Fibroblast of lung (primary cell): ENCODE data around the gene ZNF853. TPM values are rescaled to one million over a fixed set of nuclear protein-coding genes. Genes with fewer than 3 reads are reported as not detected.
"Not testable (repeated sequence)": the region's sequence is repeated elsewhere in the genome, so short reads cannot be mapped to it uniquely, and the experiment has no call there.

Experiments used
- DNase-seq, 2 donors: peaks; one replicate each; pipeline versions ENCODE4 v3.0.0 to v3.0.0-alpha.2; 2010; ENCODE audit warnings: low read depth in 2 of 2
- H2AFZ ChIP-seq: 2 replicates; pipeline ENCODE4 v1.5.1; 2012; ENCODE audit warnings: low read length, control low read depth, inconsistent platforms
- H3K27ac ChIP-seq: 2 replicates; pipeline ENCODE4 v1.5.1; 2011; ENCODE audit warnings: low read length, control low read depth; ENCODE audit not compliant: insufficient read depth
- H3K27me3 ChIP-seq: 2 replicates; pipeline ENCODE4 v1.5.1; 2011; ENCODE audit warnings: mild to moderate bottlenecking, low read length; ENCODE audit not compliant: control insufficient read depth, insufficient read depth
- H3K36me3 ChIP-seq: 2 replicates; pipeline ENCODE4 v1.5.1; 2011; ENCODE audit warnings: low read length; ENCODE audit not compliant: control insufficient read depth, insufficient read depth
- H3K4me1 ChIP-seq: 2 replicates; pipeline ENCODE4 v1.5.1; 2011; ENCODE audit warnings: low read length; ENCODE audit not compliant: control insufficient read depth, insufficient read depth; ENCODE audit errors: extremely low read depth
- H3K4me2 ChIP-seq: 2 replicates; pipeline ENCODE4 v1.5.1; 2011; ENCODE audit warnings: low read length, control low read depth; ENCODE audit not compliant: insufficient read depth; ENCODE audit errors: extremely low read depth
- H3K4me3 ChIP-seq, 4 experiments: fragments of 200-600 bp in 1 of 4; sonication (generic) in 1 of 4; replicated peaks in 1 of 4; 2 replicates each; pipeline ENCODE4 v1.5.1; 2011 to 2016; ENCODE audit warnings: low read length in 4 of 4, low read depth in 3 of 4, mild to moderate bottlenecking in 3 of 4, control low read depth in 2 of 4, inconsistent platforms in 1 of 4, mixed read lengths in 1 of 4; ENCODE audit not compliant: insufficient read depth in 1 of 4; ENCODE audit errors: control extremely low read depth in 1 of 4
- H3K79me2 ChIP-seq: 2 replicates; pipeline ENCODE4 v1.5.1; 2012; ENCODE audit warnings: mild to moderate bottlenecking, low read length, inconsistent platforms; ENCODE audit not compliant: control insufficient read depth, insufficient read depth
- H3K9ac ChIP-seq: 2 replicates; pipeline ENCODE4 v1.5.1; 2011; ENCODE audit warnings: mild to moderate bottlenecking, low read length, control low read depth; ENCODE audit not compliant: insufficient read depth
- H3K9me3 ChIP-seq: 2 replicates; pipeline ENCODE4 v1.5.1; 2012; ENCODE audit warnings: low read depth, low read length; ENCODE audit not compliant: control insufficient read depth, insufficient read depth
- H4K20me1 ChIP-seq: 2 replicates; pipeline ENCODE4 v1.5.1; 2011; ENCODE audit warnings: low read length; ENCODE audit not compliant: control insufficient read depth, insufficient read depth; ENCODE audit errors: extremely low read depth
- EZH2 ChIP-seq: IDR thresholded peaks from 2 replicates; pipeline ENCODE4 v1.5.1; 2012; ENCODE audit warnings: low read length, control low read depth, mild to moderate bottlenecking; ENCODE audit errors: missing control alignments
- polyA plus RNA-seq, 2 donors: library from polyadenylated mRNA; depleted of rRNA in 1 of 2; stranded (reverse) in 1 of 2; unstranded in 1 of 2; fragments of >200 nt; gene quantifications; 2 replicates each; pipeline ENCODE4 v1.2.1, GENCODE V29; 2011 to 2012; ENCODE audit warnings: missing spikeins in 1 of 2
- total RNA-seq: library from RNA; depleted of rRNA; stranded (reverse); fragments of >200 nt; gene quantifications from 2 replicates; pipeline ENCODE4 v1.2.1, GENCODE V29; 2014
- TF ChIP-seq, protein P1 (sequence below), 2 donors: IDR thresholded peaks in 1 of 2; conservative IDR thresholded peaks in 1 of 2; 1 replicate in 1 of 2; 2 replicates in 1 of 2; pipeline ENCODE4 v1.5.1; 2011 to 2012; ENCODE audit warnings: low read length in 2 of 2, control low read depth in 1 of 2, inconsistent platforms in 1 of 2, low read depth in 1 of 2, mild to moderate bottlenecking in 1 of 2

ZNF853 gene
- total and polyA plus RNA-seq, 2 donors (not counting 1 experiment from before 2014, with no cell fraction given), result 0.05 to 0.66 TPM

- peak within 1 kb of the TSS; percentile 73 for H2AFZ ChIP-seq
- H3K27ac ChIP-seq, result peak within 1 kb of the TSS; percentile 93
- no peaks in the 10 kb centered on the region for H3K4me1 ChIP-seq
- H4K20me1 ChIP-seq, result no peaks in the 10 kb centered on the region
- peak within 1 kb of the TSS; percentile 90 for H3K9ac ChIP-seq
- peak within 1 kb of the TSS; percentile 77 for H3K4me2 ChIP-seq
- H3K27me3 ChIP-seq, result no peaks in the 10 kb centered on the region
- H3K4me3 ChIP-seq, result peak within 1 kb of the TSS; percentile 70 to 87 (median 80)
- no peaks in the 10 kb centered on the region for H3K9me3 ChIP-seq
- H3K36me3 ChIP-seq, result no peaks in the 10 kb centered on the region
- DNase-seq, result peak; percentile 85 to 89
- no peaks in the 10 kb centered on the region for H3K79me2 ChIP-seq
- no peak for TF ChIP-seq EZH2
- TF ChIP-seq, protein P1, sequence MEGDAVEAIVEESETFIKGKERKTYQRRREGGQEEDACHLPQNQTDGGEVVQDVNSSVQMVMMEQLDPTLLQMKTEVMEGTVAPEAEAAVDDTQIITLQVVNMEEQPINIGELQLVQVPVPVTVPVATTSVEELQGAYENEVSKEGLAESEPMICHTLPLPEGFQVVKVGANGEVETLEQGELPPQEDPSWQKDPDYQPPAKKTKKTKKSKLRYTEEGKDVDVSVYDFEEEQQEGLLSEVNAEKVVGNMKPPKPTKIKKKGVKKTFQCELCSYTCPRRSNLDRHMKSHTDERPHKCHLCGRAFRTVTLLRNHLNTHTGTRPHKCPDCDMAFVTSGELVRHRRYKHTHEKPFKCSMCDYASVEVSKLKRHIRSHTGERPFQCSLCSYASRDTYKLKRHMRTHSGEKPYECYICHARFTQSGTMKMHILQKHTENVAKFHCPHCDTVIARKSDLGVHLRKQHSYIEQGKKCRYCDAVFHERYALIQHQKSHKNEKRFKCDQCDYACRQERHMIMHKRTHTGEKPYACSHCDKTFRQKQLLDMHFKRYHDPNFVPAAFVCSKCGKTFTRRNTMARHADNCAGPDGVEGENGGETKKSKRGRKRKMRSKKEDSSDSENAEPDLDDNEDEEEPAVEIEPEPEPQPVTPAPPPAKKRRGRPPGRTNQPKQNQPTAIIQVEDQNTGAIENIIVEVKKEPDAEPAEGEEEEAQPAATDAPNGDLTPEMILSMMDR (conservative IDR thresholded peaks at IDR 0.05 in 1 of 2, IDR thresholded peaks at IDR 0.05 in 1 of 2; ENCODE audit: low read depth in 1 of 2, low read length in 2 of 2), result no peak
These were observed 37.9 kb upstream of the ZNF853 start, which contains the start of gene ZDHHC4 for GRCh38 chr7:6577369-6578113. Gene ZDHHC4 (plus strand): TSS chr7:6577454. CDS start chr7:6580562, 3,108 bp downstream.

- DNase-seq, result peak in 1 of 2 donors; percentile 7
- H4K20me1 ChIP-seq, result no peaks in the 10 kb centered on the region
- H3K36me3 ChIP-seq, result peaks cover 7% of the 10 kb centered on the region
- peak overlapping the region in 3 of 4 experiments; percentile 79 to 87 (median 82) for H3K4me3 ChIP-seq
- H3K27me3 ChIP-seq, result no peaks in the 10 kb centered on the region
- peak overlapping the region; percentile 42 for H3K4me2 ChIP-seq
- TF ChIP-seq EZH2, result no peak
- TF ChIP-seq, protein P1 (conservative IDR thresholded peaks at IDR 0.05 in 1 of 2, IDR thresholded peaks at IDR 0.05 in 1 of 2; ENCODE audit: low read depth in 1 of 2, low read length in 2 of 2), result no peak
- no peak overlapping the region for H2AFZ ChIP-seq
- no peaks in the 10 kb centered on the region for H3K4me1 ChIP-seq
- peak overlapping the region; percentile 93 for H3K27ac ChIP-seq
- H3K9ac ChIP-seq, result no peak overlapping the region
- no peaks in the 10 kb centered on the region for H3K9me3 ChIP-seq
- H3K79me2 ChIP-seq, result no peaks in the 10 kb centered on the region
These were observed 37.0 kb upstream of the ZNF853 start for GRCh38 chr7:6578114-6579084.

DNA sequence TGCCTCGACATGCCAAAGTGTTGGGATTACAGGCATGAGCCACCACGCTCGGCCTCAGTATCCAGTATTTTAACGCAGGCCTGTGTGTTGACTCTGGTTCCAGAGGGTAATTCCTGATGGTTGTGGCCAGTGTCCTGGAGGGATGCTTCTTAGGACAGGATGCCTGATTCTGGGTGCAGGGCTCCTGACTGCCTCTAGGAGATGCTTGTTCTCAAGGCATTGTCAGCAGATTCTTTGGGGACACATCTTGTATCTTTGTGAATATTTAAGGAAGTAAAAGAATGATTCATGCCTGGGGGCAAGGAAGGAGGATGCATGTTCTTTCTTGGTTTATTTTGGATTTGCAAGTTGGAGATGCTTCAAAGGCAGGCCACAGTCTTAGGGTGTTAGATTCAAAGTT lies 36.0 kb upstream of the ZNF853 start:
- no peak overlapping the region for H3K4me3 ChIP-seq
- peaks cover 9% of the 10 kb centered on the region for H3K36me3 ChIP-seq
- no peak overlapping the region for H2AFZ ChIP-seq
- DNase-seq, result peak in 1 of 2 donors; percentile 8
- no peak for TF ChIP-seq EZH2
- TF ChIP-seq, protein P1 (conservative IDR thresholded peaks at IDR 0.05 in 1 of 2, IDR thresholded peaks at IDR 0.05 in 1 of 2; ENCODE audit: low read depth in 1 of 2, low read length in 2 of 2), result peak in 1 of 2 donors; percentile 6
- H3K27ac ChIP-seq, result no peak overlapping the region
- no peaks in the 10 kb centered on the region for H3K4me1 ChIP-seq
- no peaks in the 10 kb centered on the region for H3K9me3 ChIP-seq
- no peak overlapping the region for H3K4me2 ChIP-seq
- no peaks in the 10 kb centered on the region for H4K20me1 ChIP-seq
- no peaks in the 10 kb centered on the region for H3K79me2 ChIP-seq
- no peaks in the 10 kb centered on the region for H3K27me3 ChIP-seq
- H3K9ac ChIP-seq, result no peak overlapping the region

GRCh38 chr7:6585746-6586432 lies 29.5 kb upstream of the ZNF853 start:
- H3K4me3 ChIP-seq, H3K27me3 ChIP-seq, H3K4me1 ChIP-seq, H4K20me1 ChIP-seq, H3K9ac ChIP-seq, DNase-seq, H3K27ac ChIP-seq, H3K9me3 ChIP-seq, H3K79me2 ChIP-seq, H3K4me2 ChIP-seq, H2AFZ ChIP-seq: not testable (repeated sequence)
- H3K36me3 ChIP-seq, result peaks cover 14% of the 10 kb centered on the region
